GM12878 (cell line): Measurements from ENCODE around the gene KRR1.

Experiments used
- EED ChIP-seq: sonication (generic); IDR thresholded peaks from 2 replicates; pipeline ENCODE4 v1.6.1; 2016; ENCODE audit warnings: antibody characterized with exemption, low read depth
- EP300 ChIP-seq, 2 experiments: fragments of 150-350 bp in 1 of 2; IDR thresholded peaks; 2 replicates each; pipeline ENCODE4 v1.6.1; 2011 to 2012; ENCODE audit warnings: low read depth in 2 of 2, low read length in 2 of 2, borderline replicate concordance in 1 of 2, improper control_type of control experiment in 1 of 2, inconsistent platforms in 1 of 2; ENCODE audit not compliant: control insufficient read depth in 1 of 2
- MXI1 ChIP-seq: fragments of 150-350 bp; IDR thresholded peaks from 2 replicates; pipeline ENCODE4 v1.6.1; 2011; ENCODE audit warnings: low read depth, mild to moderate bottlenecking, inconsistent platforms, low read length, improper control_type of control experiment
- POLR2A ChIP-seq: IDR thresholded peaks from 2 replicates; pipeline ENCODE4 v1.6.1; 2011; ENCODE audit warnings: low read depth, mild to moderate bottlenecking, low read length
- RAD51 ChIP-seq: fragments of 450-650 bp; IDR thresholded peaks from 2 replicates; pipeline ENCODE4 v1.6.1; 2016; ENCODE audit warnings: moderate library complexity, mild to moderate bottlenecking, inconsistent platforms
- RBBP5 ChIP-seq: fragments of 200-600 bp; sonication (generic); conservative IDR thresholded peaks from 2 replicates; pipeline ENCODE4 v1.6.1; 2016
- SMAD1 ChIP-seq: fragments of 450-650 bp; IDR thresholded peaks from 2 replicates; pipeline ENCODE4 v1.6.1; 2018; ENCODE audit warnings: mild to moderate bottlenecking, low read depth; ENCODE audit not compliant: partially characterized antibody
- SREBF2 ChIP-seq: IDR thresholded peaks from 2 replicates; pipeline ENCODE4 v1.6.1; 2012; ENCODE audit warnings: mild to moderate bottlenecking, low read length
- TF ChIP-seq, protein P1 (sequence below), 3 experiments: IDR thresholded peaks in 2 of 3; conservative IDR thresholded peaks in 1 of 3; 2 replicates each; pipeline ENCODE4 v1.5.1; 2011; ENCODE audit warnings: low read depth in 3 of 3, low read length in 3 of 3, mild to moderate bottlenecking in 3 of 3, control low read depth in 2 of 3, moderate library complexity in 2 of 3, inconsistent platforms in 1 of 3, mixed read lengths in 1 of 3; ENCODE audit not compliant: control insufficient read depth in 2 of 3, insufficient read depth in 1 of 3; ENCODE audit errors: extremely low read depth in 1 of 3

DNA sequence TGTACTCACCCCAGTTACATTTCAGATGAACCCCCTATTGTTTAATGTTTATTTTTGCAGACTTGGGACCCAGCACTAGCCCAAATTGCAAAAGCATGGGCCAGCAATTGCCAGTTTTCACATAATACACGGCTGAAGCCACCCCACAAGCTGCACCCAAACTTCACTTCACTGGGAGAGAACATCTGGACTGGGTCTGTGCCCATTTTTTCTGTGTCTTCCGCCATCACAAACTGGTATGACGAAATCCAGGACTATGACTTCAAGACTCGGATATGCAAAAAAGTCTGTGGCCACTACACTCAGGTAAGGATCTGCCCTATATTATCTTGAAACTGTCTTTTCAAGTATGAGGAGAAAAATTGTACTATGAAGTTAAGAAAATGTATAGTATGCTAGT lies 29.6 kb downstream of the KRR1 start:
- no peak for TF ChIP-seq MXI1
- TF ChIP-seq, protein P1, sequence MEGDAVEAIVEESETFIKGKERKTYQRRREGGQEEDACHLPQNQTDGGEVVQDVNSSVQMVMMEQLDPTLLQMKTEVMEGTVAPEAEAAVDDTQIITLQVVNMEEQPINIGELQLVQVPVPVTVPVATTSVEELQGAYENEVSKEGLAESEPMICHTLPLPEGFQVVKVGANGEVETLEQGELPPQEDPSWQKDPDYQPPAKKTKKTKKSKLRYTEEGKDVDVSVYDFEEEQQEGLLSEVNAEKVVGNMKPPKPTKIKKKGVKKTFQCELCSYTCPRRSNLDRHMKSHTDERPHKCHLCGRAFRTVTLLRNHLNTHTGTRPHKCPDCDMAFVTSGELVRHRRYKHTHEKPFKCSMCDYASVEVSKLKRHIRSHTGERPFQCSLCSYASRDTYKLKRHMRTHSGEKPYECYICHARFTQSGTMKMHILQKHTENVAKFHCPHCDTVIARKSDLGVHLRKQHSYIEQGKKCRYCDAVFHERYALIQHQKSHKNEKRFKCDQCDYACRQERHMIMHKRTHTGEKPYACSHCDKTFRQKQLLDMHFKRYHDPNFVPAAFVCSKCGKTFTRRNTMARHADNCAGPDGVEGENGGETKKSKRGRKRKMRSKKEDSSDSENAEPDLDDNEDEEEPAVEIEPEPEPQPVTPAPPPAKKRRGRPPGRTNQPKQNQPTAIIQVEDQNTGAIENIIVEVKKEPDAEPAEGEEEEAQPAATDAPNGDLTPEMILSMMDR (IDR thresholded peaks at IDR 0.05 in 2 of 3, conservative IDR thresholded peaks at IDR 0.05 in 1 of 3; ENCODE audit: control insufficient read depth in 2 of 3, extremely low read depth in 1 of 3, insufficient read depth in 1 of 3, low read depth in 3 of 3, low read length in 3 of 3) = no peak
- no peak for TF ChIP-seq EED
- TF ChIP-seq POLR2A = no peak
- no peak for TF ChIP-seq RAD51
- no peak for TF ChIP-seq EP300 (IDR thresholded peaks at IDR 0.05; ENCODE audit: borderline replicate concordance in 1 of 2, control insufficient read depth in 1 of 2, low read depth in 2 of 2, low read length in 2 of 2)
- no peak for TF ChIP-seq SMAD1
- TF ChIP-seq SREBF2 = no peak
- TF ChIP-seq RBBP5 = no peak
